WI38 (cell line): ENCODE data around the gene ZBTB22.

Experiments
- H3K4me3 ChIP-seq: 2 replicates; pipeline ENCODE4 v1.5.1; 2011; ENCODE audit warnings: low read depth, mild to moderate bottlenecking, control low read depth, low read length
- CTCF ChIP-seq: IDR thresholded peaks from 2 replicates; pipeline ENCODE4 v1.5.1; 2012; ENCODE audit warnings: low read depth, mild to moderate bottlenecking, control low read depth, low read length

The ZBTB22 gene

GRCh38 chr6:33304216-33304615, 13.3 kb downstream of the ZBTB22 start:
- no peak for TF ChIP-seq CTCF
- no peak overlapping the region for H3K4me3 ChIP-seq

DNA sequence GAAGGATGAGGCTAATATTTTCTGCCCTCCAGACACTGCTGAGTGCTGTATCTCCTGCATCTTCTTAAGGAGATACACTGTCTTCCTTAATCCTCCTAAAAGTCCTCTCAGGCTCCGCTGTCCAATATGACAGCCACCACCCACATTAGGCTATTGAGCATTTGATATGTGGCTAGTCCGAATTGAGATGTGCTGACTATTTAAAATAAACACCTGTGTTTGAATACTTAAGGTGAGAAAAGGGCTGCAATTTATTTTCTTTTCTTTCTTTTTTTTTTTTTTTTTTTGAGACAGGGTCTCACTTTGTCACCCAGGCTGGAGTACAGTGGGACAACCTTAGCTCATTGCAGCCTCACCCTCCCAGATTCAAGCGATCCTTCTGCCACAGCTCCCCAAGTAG, 15.7 kb downstream of the ZBTB22 start:
- no peak overlapping the region for H3K4me3 ChIP-seq
- no peak for TF ChIP-seq CTCF

DNA sequence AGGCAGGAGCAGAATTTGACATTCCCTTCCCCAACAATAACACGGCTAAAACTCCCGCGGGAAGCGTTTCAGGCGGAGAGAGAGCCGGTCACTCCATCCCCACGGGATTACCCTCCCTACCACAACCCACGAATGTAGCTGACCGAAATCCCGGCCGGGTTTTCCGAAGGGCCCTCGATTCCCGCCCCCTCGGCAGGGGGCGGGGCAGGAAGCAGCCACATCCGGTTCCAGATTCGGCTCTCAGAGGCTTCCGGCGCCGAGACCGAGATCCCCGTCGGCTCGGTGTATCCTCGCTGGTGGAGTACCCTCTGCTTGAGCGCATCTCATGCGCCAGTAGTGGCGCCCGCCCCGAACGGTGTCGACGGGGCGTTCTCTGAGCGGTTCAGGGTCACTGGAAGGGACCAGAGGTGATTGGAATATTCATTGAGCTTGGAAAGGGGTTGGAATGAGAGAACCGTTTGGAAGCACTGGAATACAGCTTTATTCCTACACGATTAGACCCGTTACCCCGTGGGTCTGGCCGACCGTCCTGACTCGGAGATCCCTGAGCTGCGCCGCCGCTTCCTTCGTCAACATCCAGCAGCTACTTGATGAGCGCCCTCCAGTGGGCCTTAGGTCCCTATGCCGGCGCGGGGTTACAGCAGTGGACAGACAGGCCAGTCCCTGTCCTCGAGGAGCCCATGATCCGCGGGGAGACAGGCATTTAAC, 18.2 kb downstream of the ZBTB22 start:
- peak overlapping the region; percentile 83 for H3K4me3 ChIP-seq
- TF ChIP-seq CTCF, result peak; percentile 63

GRCh38 chr6:33298773-33299236, 18.7 kb downstream of the ZBTB22 start, which contains the start of gene RGL2:
RGL2 (minus strand) TSS chr6:33298942; CDS start chr6:33298610, 332 bp downstream.
- TF ChIP-seq CTCF, result no peak
- H3K4me3 ChIP-seq, result peak within 1 kb of the TSS; percentile 83

DNA sequence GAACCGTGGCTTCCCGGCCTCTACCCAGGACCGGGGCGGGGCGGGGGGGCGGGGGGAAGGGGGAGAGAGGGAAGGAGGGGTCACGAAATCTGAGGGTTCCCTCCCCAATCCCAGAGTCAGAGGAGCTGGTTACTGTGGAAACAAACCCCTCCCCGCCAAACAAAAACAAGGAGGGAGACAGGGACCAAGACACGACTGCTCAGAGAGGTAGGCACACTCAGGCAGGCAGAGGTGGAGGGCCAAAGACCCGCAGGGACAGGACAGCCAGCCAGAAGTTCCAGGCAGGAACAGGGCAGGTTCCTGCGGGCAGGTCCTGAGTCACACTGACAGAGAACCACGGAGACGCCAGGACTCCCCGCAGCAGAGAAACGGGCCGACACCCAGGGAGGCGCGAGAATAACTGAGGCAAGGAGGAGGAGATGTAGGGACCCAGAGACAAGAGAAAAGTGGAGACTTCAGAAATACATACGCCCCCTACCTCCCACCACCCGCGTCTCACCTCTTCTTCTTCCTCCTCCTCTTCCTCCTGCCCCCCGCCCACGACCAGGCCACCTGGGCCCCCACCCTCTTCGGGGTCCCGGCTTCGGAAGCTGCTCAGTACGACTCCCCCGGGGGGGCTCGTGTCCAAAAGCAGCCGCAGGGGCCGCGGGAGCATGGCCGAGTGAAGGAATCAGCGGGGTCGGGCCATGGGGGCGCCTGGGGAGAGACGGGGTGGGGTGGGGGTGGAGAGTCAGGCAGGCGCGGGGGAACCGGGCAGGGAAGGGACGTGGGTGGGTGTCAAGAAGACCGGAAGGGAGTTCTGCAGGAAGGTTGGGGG, 19.4 kb downstream of the ZBTB22 start:
- H3K4me3 ChIP-seq, result peak overlapping the region; percentile 83
- TF ChIP-seq CTCF, result no peak

- H3K4me3 ChIP-seq, result peak overlapping the region; percentile 83
- no peak for TF ChIP-seq CTCF
Observed at GRCh38 chr6:33297406-33297955, 20.1 kb downstream of the ZBTB22 start.
